T1000 (cell line): ENCODE data around the gene ACTL6B.
"Not testable (repeated sequence)": the region's sequence is repeated elsewhere in the genome, so short reads cannot be mapped to it uniquely, and the experiment has no call there.

Source experiments
- DNase-seq: peaks from one replicate; lab custom pipeline; 2025; ENCODE audit warnings: mixed read lengths; lab: John Stamatoyannopoulos, UW

The ACTL6B gene

GRCh38 chr7:100671353-100672327 is 15.4 kb upstream of the ACTL6B start:
- DNase-seq = no peak

DNA sequence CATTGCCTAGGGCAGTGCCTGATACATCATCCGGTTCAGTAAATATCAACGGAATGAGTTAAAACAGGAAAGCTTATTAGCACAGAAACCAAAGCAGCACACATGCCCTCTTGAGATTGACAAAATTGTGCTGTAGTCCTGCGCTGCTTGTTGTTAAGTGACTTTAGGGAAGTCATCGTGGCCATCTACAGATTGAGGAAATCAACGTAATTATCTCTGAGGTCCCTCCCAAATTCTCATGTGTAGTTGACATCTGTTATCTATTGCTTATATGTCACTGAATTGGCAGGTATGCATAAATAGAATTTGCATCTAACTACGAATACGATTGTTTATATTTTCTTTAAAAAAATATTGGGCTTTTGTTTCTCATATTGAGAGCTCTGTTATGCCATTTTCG is 13.8 kb upstream of the ACTL6B start:
- DNase-seq = no peak

GRCh38 chr7:100669106-100669505 is 12.9 kb upstream of the ACTL6B start:
- DNase-seq = not testable (repeated sequence)

- DNase-seq = no peak
Observed at GRCh38 chr7:100668069-100668449, 11.8 kb upstream of the ACTL6B start.

GRCh38 chr7:100667331-100668068 is 11.3 kb upstream of the ACTL6B start:
- DNase-seq = no peak

DNA sequence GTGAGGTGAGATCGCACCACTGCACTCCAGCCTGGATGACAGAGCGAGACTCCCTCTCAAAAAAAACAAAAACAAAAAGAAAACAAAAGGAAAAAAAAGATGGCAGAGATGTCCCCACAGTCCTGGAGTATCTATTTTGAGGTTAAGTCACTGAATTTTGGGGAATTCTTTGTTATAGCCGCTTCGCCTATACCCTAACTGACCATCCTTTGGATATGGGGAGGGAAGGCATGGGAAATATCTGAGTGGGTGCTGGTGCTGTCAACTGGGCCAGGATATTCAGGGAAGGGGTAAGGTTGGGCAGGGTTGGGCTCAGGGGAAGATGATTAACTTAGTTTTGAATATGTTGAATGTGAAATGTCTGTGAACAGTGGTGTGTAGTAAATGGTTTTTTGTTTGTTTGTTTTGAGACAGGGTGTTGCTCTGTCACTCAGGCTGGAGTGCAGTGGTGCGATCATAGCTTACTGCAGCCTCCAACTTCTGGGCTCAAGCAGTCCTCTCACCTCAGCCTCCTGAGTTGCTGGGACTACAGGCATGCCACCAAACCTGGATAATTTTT is 9.0 kb upstream of the ACTL6B start:
- DNase-seq = no peak

- DNase-seq = not testable (repeated sequence)
Observed at GRCh38 chr7:100662194-100662776, 6.0 kb upstream of the ACTL6B start.

- DNase-seq = no peak
Observed at GRCh38 chr7:100654908-100655831, 1.1 kb downstream of the ACTL6B start.

GRCh38 chr7:100649826-100650565 is 6.3 kb downstream of the ACTL6B start:
- DNase-seq = no peak

GRCh38 chr7:100642534-100642907 is 13.7 kb downstream of the ACTL6B start:
- no peak for DNase-seq

DNA sequence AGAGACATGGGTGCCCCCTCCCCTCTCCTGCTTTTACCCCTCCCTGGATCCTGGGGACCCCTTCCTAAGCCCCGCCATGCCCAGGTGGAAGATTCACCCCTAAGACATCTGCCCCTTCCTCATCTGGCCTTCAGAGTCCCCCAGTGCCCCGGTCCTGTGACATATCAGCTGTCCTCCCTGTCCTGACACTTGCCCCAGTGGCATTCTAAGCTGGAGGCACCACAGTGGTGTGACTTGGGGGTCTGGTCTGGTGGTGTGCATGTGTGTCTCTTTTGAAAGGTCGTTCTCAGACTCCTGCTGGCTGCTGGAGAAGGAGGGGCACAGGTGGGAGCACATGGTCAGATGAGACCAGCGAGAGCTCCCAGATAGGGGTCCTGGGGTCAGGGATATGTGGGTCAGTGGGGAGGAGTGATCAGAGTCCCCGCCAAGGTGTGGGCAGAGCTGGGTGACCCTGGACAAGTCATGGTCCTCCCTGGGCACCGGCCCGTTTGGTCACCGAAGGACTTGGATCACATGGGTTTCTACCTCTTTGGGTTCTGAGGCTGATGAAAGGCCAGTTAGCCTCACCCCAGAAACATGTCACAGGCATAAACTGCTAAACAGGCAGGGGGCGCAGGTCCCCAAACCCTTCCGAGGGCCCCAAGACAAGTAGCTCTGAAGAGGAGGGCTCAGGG is 14.3 kb downstream of the ACTL6B start:
- DNase-seq = no peak

DNA sequence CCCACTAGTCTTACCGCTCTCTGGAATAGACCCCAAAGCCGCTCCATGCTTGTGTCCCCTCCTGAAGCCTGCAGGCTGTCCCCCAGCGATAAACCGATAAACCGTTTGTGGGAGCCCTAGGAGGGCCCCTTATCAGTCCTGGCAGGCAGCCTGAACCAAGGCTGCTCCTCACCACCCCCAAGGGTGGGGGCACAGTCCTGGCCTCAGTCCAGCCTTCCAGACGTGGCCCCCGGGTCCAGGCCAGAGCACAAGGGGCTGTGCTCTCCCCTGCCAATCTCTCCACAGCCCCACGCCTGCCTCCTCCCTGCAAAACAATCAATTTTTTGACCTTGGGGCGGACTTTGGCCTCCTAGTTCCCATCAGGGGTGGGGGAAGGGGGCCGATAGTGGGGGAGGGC is 14.8 kb downstream of the ACTL6B start, which contains the start of gene TFR2:
TSS of gene TFR2 (minus strand) at position 90 of the 397 bp plus-strand sequence. CDS start at position 47, 43 bp downstream.
- no peak for DNase-seq

GRCh38 chr7:100640517-100641440 is 15.5 kb downstream of the ACTL6B start:
- no peak for DNase-seq

GRCh38 chr7:100639995-100640516 is 16.2 kb downstream of the ACTL6B start:
- no peak for DNase-seq

GRCh38 chr7:100632951-100633717 is 23.1 kb downstream of the ACTL6B start:
- no peak for DNase-seq

GRCh38 chr7:100630066-100630465 is 26.2 kb downstream of the ACTL6B start:
- DNase-seq = no peak

DNA sequence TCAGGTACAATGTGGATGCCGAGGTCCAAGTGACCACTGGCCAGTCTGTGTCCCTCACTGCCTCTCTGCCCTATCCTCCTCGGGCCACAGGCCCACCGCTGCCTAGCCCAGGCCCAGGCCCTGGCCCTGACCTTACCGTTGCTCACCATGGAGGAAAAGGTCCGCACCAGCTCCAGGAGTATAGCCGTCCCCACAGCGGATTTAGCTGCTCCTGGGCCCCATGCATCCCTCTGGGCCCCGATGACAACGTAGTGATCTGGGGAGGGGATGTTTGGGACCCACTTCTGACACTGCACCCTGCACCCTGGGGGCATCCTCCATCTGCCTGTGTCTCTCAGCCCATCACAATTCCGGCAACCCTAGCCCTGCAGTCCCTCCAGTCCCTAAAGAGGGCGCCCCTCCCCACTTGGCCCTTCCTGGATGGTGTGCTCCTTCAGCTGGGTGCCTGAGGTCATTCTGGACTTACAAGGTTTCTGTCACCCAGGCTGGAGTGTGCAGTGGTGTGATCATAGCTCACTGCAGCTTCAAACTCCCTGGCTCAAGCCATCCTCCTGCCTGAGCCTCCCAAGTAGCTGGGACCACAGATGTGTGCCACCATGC is 27.0 kb downstream of the ACTL6B start:
- DNase-seq = no peak
